Testis (tissue), 3 donors: ENCODE data around the gene ADAMTS16. TPM values are rescaled to one million over a fixed set of nuclear protein-coding genes. Genes with fewer than 3 reads are reported as not detected.

Source experiments
- DNase-seq: peaks from one replicate; pipeline ENCODE4 v3.0.0-alpha.2; 2019
- H3K27ac ChIP-seq, 2 donors: fragments of 200-600 bp; sonication (generic); one replicate each; pipeline ENCODE4 v1.5.1; 2019
- H3K27me3 ChIP-seq: fragments of 200-600 bp; sonication (generic); one replicate; pipeline ENCODE4 v1.5.1; 2019
- H3K36me3 ChIP-seq: fragments of 200-600 bp; sonication (generic); one replicate; pipeline ENCODE4 v1.5.1; 2017; ENCODE audit warnings: low read depth; ENCODE audit errors: missing control alignments
- H3K4me1 ChIP-seq: fragments of 200-600 bp; sonication (generic); one replicate; pipeline ENCODE4 v1.5.1; 2019
- H3K4me3 ChIP-seq, 2 donors: fragments of 200-600 bp; sonication (generic); one replicate each; pipeline ENCODE4 v1.5.1; 2017 to 2019
- H3K9me3 ChIP-seq: fragments of 200-600 bp; sonication (generic); one replicate; pipeline ENCODE4 v1.5.1; 2017
- CTCF ChIP-seq, 3 experiments: fragments of 450-650 bp in 2 of 3; fragments of 200-600 bp in 1 of 3; sonication (generic) in 1 of 3; IDR thresholded peaks; one replicate each; pipeline ENCODE4 v1.5.1; 2016 to 2019; ENCODE audit warnings: antibody characterized with exemption in 3 of 3, mild to moderate bottlenecking in 2 of 3, moderate library complexity in 1 of 3
- POLR2A ChIP-seq: fragments of 450-650 bp; IDR thresholded peaks from one replicate; pipeline ENCODE4 v1.6.1; 2017; ENCODE audit warnings: antibody characterized with exemption, mild to moderate bottlenecking, moderate library complexity
- WGBS, 2 donors: methylation state at CpG; one replicate each; pipeline ENCODE4 v1.1.5; 2018; 5-methylcytosine and 5-hydroxymethylcytosine counted together
- intact Hi-C: fragments of 100-400 bp; cut with DNase I; formaldehyde crosslinking; loops from one replicate; pipeline ENCODE4 v1.15.1; 2023; ENCODE audit warnings: low total_unique reads
- polyA plus RNA-seq: library from polyadenylated mRNA; stranded (reverse); fragments of 350-450 nt; fragmentation: Illumina TruSeq; extraction: RNeasy Lipid Tissue Mini Kit (QIAGEN cat#74804); gene quantifications from one replicate; pipeline ENCODE4 v1.2.3, GENCODE V29; 2014; ENCODE audit warnings: low read depth, low replicate concordance; ENCODE audit not compliant: insufficient read depth
- total RNA-seq, 2 donors: library from RNA; depleted of rRNA; stranded (reverse); fragments of >200 nt; gene quantifications; one replicate each; pipeline ENCODE4 v1.2.3, GENCODE V29; 2016

Gene ADAMTS16
- total and polyA plus RNA-seq, 3 donors from 2014 or later: 0.16 to 4.7 (median 0.37) TPM

GRCh38 chr5:5231576-5231975, 91.4 kb downstream of the ADAMTS16 start:
- no peaks in the 10 kb centered on the region for H3K36me3 ChIP-seq
- H3K9me3 ChIP-seq: no peaks in the 10 kb centered on the region
- no peak overlapping the region for H3K4me3 ChIP-seq
- no peaks in the 10 kb centered on the region for H3K4me1 ChIP-seq
- TF ChIP-seq CTCF (IDR thresholded peaks at IDR 0.05) (no peak), POLR2A (no peak)
- no peak for DNase-seq
- no peak overlapping the region for H3K27ac ChIP-seq
- 81 to 85% methylated on average over 8 of the region's 8 CpGs for WGBS, 2 donors
- no peaks in the 10 kb centered on the region for H3K27me3 ChIP-seq
- intact Hi-C loops: no loop called here

GRCh38 chr5:5234912-5235311, 94.8 kb downstream of the ADAMTS16 start:
- no peak for TF ChIP-seq CTCF (IDR thresholded peaks at IDR 0.05)
- TF ChIP-seq POLR2A: no peak
- H3K9me3 ChIP-seq: no peaks in the 10 kb centered on the region
- 91 to 93% methylated on average over 11 of the region's 11 CpGs for WGBS, 2 donors
- H3K4me3 ChIP-seq: no peak overlapping the region
- no peak overlapping the region for H3K27ac ChIP-seq
- H3K36me3 ChIP-seq: no peaks in the 10 kb centered on the region
- H3K4me1 ChIP-seq: no peaks in the 10 kb centered on the region
- DNase-seq: no peak
- intact Hi-C loops: no loop called here
- H3K27me3 ChIP-seq: no peaks in the 10 kb centered on the region

- H3K36me3 ChIP-seq: no peaks in the 10 kb centered on the region
- TF ChIP-seq CTCF (IDR thresholded peaks at IDR 0.05) (no peak), POLR2A (no peak)
- H3K4me1 ChIP-seq: no peaks in the 10 kb centered on the region
- H3K27ac ChIP-seq: no peak overlapping the region
- no peak for DNase-seq
- no peaks in the 10 kb centered on the region for H3K27me3 ChIP-seq
- intact Hi-C loops: no loop called here
- H3K4me3 ChIP-seq: no peak overlapping the region
- 71 to 74% methylated on average over 4 of the region's 4 CpGs for WGBS, 2 donors
- no peaks in the 10 kb centered on the region for H3K9me3 ChIP-seq
Measured at GRCh38 chr5:5235685-5236084, 95.6 kb downstream of the ADAMTS16 start.

- Histone ChIP-seq H3K9me3 (no peaks in the 10 kb centered on the region), H3K4me1 (no peaks in the 10 kb centered on the region), H3K4me3 (no peak overlapping the region), H3K27me3 (no peaks in the 10 kb centered on the region), H3K36me3 (no peaks in the 10 kb centered on the region), H3K27ac (no peak overlapping the region)
- no peak for DNase-seq
- TF ChIP-seq POLR2A (no peak), CTCF (IDR thresholded peaks at IDR 0.05) (no peak)
- intact Hi-C loops: no loop called here
- 84% methylated on average over 10 of the region's 10 CpGs for WGBS, 2 donors
Measured at GRCh38 chr5:5239191-5239590, 99.1 kb downstream of the ADAMTS16 start.

GRCh38 chr5:5240234-5240633, 100.1 kb downstream of the ADAMTS16 start:
- TF ChIP-seq POLR2A: no peak
- no peak for TF ChIP-seq CTCF (IDR thresholded peaks at IDR 0.05)
- Histone ChIP-seq H3K4me1 (no peaks in the 10 kb centered on the region), H3K9me3 (no peaks in the 10 kb centered on the region), H3K4me3 (no peak overlapping the region), H3K36me3 (no peaks in the 10 kb centered on the region), H3K27me3 (no peaks in the 10 kb centered on the region), H3K27ac (no peak overlapping the region)
- intact Hi-C loops: no loop called here
- DNase-seq: no peak
- WGBS, 2 donors: 93% methylated on average over 8 of the region's 8 CpGs; no CpG with 5 or more reads in 1 of the 2 donors
